GM10248 (cell line): ENCODE results near the gene PLCL1.

Source experiments
- CTCF ChIA-PET: fragments of 300-600 bp; sonication (Branson Sonifier 250); formaldehyde crosslinking; extraction: SDS; loops from one replicate; lab custom pipeline; 2021; ENCODE audit warnings: antibody characterized with exemption; lab: Yijun Ruan, JAX
- POLR2A ChIA-PET: fragments of 350-650 bp; sonication (Branson Sonifier 250); formaldehyde crosslinking; extraction: SDS; loops from one replicate; lab custom pipeline; 2020; ENCODE audit warnings: antibody characterized with exemption; lab: Yijun Ruan, JAX
- DNase-seq: peaks from one replicate; pipeline ENCODE4 v3.0.0; 2012; ENCODE audit errors: extremely low spot score
- CTCF ChIP-seq: IDR thresholded peaks from 2 replicates; pipeline ENCODE4 v1.5.1; 2012; ENCODE audit warnings: mild to moderate bottlenecking, low read depth; ENCODE audit errors: extremely low read depth, missing control alignments, control extremely low read depth

The PLCL1 gene

GRCh38 chr2:197875763-197876162 lies 71.4 kb downstream of the PLCL1 start:
- POLR2A ChIA-PET = no interaction called here
- DNase-seq = no peak
- TF ChIP-seq CTCF = no peak
- CTCF ChIA-PET = no interaction called here

GRCh38 chr2:197876524-197876923 lies 72.1 kb downstream of the PLCL1 start:
- DNase-seq = no peak
- ChIA-PET CTCF (no interaction called here), POLR2A (no interaction called here)
- no peak for TF ChIP-seq CTCF

- TF ChIP-seq CTCF = no peak
- ChIA-PET POLR2A (no interaction called here), CTCF (no interaction called here)
- DNase-seq = no peak
Observed at GRCh38 chr2:197877038-197877437, 72.6 kb downstream of the PLCL1 start.

- CTCF ChIA-PET = interaction anchor here (1.0 to 2.8 kb wide), 4 partner anchors 9 to 28 kb away, joined by 3 to 8 read pairs (median 5); no protein-coding TSS in a partner anchor
- POLR2A ChIA-PET = no interaction called here
- no peak for DNase-seq
- TF ChIP-seq CTCF = no peak
Observed at GRCh38 chr2:197878792-197879191, 74.4 kb downstream of the PLCL1 start.

- CTCF ChIA-PET = interaction anchor here (1.0 to 2.8 kb wide), 5 partner anchors 8 to 29 kb away, joined by 3 to 8 read pairs (median 5); no protein-coding TSS in a partner anchor
- DNase-seq = no peak
- no peak for TF ChIP-seq CTCF
- POLR2A ChIA-PET = no interaction called here
Observed at GRCh38 chr2:197879812-197880408, 75.5 kb downstream of the PLCL1 start.

- no peak for DNase-seq
- POLR2A ChIA-PET = no interaction called here
- no peak for TF ChIP-seq CTCF
- CTCF ChIA-PET = interaction anchor here (2.3 kb wide), 1 partner anchor 10 kb away, joined by 7 read pairs; no protein-coding TSS in a partner anchor
Observed at GRCh38 chr2:197883354-197884032, 79.1 kb downstream of the PLCL1 start.
